NCI-H128 (cell line): ENCODE measurements around the gene AQP10.
"Not testable (repeated sequence)": the region's sequence is repeated elsewhere in the genome, so short reads cannot be mapped to it uniquely, and the experiment has no call there.

Source experiments
- DNase-seq: peaks from one replicate; lab custom pipeline; 2025; ENCODE audit not compliant: unreplicated experiment; lab: John Stamatoyannopoulos, UW

AQP10 gene

GRCh38 chr1:154323493-154323892 is 2.6 kb downstream of the AQP10 start:
- no peak for DNase-seq

DNA sequence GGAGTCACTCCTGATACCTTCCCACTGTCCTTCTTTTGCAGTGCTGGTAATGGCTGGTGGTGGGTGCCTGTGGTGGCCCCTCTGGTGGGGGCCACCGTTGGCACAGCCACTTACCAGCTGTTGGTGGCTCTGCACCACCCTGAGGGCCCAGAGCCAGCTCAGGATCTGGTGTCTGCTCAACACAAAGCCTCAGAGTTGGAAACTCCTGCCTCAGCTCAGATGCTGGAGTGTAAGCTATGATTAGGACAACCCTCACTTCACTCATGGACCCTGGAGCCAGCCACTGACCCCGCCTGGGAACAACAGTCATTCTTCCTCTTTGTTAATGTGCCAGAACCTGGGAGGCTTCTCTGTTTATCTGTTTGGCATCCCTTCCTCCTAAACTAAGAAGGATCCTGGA is 3.3 kb downstream of the AQP10 start:
- no peak for DNase-seq

- DNase-seq: peak; percentile 88
These were observed 4.0 kb downstream of the AQP10 start, which contains the start of gene ATP8B2 for GRCh38 chr1:154324669-154325582. Gene ATP8B2 (plus strand): TSS chr1:154325525. CDS start chr1:154328142, 2,617 bp downstream.

DNA sequence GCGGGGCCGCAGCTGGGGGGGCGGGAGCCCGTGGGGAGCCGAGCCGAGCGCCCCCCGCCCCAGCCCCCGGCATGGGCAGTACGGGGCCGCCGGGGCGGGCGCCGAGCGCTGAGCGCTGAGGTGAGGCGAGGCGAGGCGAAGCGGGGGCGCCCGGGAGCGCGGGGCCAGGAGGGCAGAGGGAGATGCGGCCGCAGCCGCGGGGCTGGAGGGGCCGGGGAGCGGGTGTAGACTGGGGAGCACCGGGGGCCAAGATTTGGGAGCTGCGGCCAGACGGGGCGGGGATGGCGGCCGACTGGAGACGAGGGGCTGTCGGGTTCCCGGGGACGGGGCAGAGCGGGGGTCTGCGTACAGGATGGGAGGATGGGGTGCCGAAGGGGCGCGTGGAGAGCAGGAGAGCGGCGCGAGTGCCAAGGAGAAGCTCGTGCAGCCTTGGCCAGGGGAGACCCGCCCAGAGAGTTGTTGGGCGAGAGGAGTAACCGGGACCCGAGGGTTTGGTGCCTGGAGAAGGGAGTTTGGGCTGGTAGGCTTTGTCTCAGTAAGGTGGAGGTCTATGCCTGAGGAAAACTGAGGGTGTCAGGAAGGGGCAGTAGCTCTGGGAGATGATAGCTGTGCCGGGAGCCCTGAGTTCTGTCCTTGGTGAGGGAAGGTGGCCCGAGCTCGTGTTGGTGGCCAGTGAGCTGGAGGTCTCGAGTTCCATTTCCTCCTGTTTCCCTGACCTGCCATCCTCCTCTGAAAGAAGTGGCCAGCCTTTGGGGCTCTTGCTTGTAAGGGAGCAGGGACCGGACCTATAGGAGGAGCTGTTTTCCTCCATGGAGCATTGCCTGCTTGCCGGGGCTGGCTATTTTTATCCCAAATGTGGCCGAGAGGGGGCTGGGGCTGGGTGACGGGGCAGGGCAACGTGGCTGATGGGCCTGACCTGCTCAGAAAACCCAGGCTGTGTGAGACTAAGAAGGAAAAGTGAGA is 5.0 kb downstream of the AQP10 start:
- DNase-seq: no peak

- DNase-seq: no peak
These were observed 5.9 kb downstream of the AQP10 start for GRCh38 chr1:154326546-154327465.

DNA sequence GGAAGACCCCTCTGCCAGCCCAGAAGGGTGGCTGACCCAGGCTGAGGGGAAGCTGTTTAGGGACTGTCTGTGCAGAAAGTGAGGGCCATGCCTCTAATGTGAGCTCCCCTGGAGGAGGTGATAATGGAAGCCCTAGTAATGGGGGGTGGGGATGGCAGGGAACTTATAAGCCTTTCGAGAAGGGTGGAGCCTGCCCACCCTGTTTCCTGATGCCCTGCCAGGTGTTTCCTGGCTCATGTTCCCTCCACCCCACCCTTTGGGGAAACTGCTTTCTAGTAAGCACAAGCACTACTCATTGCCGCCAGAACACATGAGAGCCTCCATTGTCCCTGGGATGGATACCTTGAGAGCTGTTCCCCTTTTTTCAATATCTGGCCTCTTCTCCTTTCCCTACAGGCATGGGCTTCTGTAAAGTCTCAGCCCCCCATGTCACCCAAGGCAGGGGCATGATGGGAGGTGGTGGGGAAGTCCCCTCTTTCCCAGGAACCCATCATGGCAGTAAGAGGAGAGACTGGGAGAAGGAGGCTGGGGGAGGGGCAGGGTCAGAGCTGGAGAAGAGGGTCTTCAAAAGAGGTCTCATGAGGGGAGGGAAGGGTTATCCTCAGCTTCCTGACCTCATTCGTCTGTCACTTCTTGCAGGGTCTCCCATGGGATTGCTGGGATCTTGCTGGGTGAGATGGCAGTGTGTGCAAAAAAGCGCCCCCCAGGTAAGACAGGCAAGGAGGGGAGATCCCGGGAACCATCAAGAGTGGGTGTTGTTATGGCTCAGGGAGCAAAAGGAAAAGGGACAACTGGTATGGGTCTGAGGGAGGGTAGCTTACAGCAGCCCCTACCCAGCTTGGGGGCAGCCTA is 6.8 kb downstream of the AQP10 start:
- peak; percentile 58 for DNase-seq

GRCh38 chr1:154328318-154329151 is 7.6 kb downstream of the AQP10 start:
- peak; percentile 50 for DNase-seq

DNA sequence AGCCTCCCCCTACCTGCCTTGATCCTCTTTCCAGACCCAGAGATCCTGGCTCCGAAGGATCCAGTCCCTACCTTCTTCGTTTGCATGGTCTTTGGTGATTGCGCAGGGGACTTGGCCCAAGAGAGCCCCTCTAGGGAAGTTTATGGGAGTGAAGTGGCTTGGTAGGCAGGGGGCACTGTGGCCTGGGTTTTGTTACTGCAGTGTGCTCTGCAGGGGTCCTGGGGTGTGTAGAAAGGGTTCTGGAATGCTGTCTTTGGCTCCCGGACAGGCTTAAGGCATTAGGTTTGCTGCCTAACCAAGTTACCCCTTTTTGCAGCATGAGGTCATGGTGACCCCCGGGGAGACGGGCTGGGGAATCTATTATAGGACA is 8.2 kb downstream of the AQP10 start:
- no peak for DNase-seq

- no peak for DNase-seq
These were observed 8.7 kb downstream of the AQP10 start for GRCh38 chr1:154329551-154330131.

GRCh38 chr1:154330669-154331068 is 9.8 kb downstream of the AQP10 start:
- no peak for DNase-seq

- DNase-seq: no peak
These were observed 13.5 kb downstream of the AQP10 start for GRCh38 chr1:154334079-154335024.

DNA sequence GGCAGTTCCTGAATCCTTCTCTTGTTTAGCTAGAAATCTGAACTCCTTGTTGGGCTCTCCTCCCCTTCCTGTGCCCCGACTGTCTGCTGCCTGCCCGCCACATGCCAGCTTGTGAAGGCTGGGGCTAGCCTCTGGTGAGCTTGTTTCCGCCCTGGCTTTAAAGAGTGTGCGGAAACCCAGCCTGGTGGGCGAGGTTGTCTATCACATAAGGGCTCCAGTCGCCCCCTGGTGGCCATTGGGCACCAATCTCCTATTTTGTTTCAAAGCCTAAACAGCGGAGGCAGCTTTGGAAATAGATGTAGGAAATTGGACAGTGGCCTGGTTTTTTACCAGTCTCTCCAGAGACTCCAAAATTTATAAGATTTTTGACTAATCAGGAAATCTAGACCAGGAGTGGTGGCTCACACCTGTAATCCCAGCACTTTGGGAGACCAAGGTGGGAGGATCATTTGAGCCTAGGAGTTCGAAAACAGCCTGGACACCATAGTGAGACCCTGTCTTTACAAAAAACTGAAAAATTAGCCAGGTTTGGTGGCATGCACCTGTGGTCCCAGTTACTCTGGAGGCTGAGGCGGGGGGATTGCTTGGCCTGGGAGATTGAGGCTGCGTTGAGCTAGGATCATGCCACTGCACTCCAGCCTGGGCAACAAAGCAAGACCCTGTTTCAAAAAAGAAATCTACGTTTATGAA is 14.3 kb downstream of the AQP10 start:
- peak; percentile 71 for DNase-seq

DNA sequence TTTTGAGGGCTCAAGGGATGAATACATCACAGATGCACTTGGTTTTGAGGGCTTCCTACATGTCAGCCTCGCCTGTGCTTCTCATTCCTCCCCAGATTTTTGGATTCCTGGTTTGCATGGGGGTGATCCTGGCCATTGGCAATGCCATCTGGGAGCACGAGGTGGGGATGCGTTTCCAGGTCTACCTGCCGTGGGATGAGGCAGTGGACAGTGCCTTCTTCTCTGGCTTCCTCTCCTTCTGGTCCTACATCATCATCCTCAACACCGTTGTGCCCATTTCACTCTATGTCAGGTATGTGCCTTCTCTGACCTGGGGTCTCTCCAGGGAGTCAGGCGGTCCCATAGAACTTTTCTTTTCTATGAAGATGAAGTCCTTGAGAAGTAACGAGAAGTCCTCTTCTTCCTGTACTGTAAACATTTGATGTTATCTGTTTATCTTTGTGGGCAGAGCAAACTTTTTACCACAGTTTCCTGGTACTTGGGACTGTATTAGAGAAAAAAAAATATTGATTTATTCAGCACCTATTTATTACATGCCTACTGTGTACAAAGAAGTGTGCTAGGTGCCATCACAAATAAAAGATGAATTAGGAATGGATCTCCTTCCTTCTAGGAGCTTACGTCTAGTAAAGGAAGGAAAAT is 16.5 kb downstream of the AQP10 start:
- DNase-seq: no peak

DNA sequence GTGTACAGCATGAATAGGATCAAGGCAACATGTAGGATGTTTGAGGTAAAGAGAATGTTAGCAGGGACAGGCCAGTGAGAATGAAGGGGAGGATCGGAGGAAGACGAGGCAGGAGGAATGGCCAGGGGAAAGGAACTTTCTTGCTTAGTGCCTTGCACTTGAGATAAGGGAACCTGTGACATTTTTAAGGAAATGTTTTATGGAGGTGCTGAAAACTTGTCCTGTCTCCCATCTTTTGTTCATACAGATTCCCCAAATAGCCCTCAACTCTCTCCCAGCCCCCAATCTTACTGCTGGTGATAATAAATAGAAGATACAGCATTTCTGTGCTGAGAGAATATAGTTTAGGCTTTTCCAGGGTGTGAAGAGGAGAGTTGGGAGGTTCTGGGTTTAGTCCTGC is 18.0 kb downstream of the AQP10 start:
- no peak for DNase-seq

- DNase-seq: not testable (repeated sequence)
These were observed 20.5 kb downstream of the AQP10 start for GRCh38 chr1:154341366-154341765.

- DNase-seq: no peak
These were observed 21.2 kb downstream of the AQP10 start for GRCh38 chr1:154342132-154342531.
